HepG2 (cell line): ENCODE data around the gene NPB. TPM values are rescaled to one million over a fixed set of nuclear protein-coding genes. Genes with fewer than 3 reads are reported as not detected.

ENCODE experiments used
- ATAC-seq: fragments of 200-7000 bp; cut with Tn5 transposase; 3 replicates; pipeline ENCODE4 v1.9.1; 2020; ENCODE audit warnings: mild to moderate bottlenecking, moderate library complexity
- BruUV-seq: library from RNA; stranded (reverse); fragments of 400-500 nt; replicated peaks from 2 replicates; lab custom pipeline; 2021; lab: Mats Ljungman, UMichigan
- CTCF ChIA-PET: fragments of 300-600 bp; formaldehyde crosslinking; extraction: SDS; loops from one replicate; lab custom pipeline; 2021; ENCODE audit warnings: low total read pairs, inconsistent platforms, low intra/inter-chr PET ratio; lab: Yijun Ruan, JAX
- POLR2A ChIA-PET: fragments of 350-600 bp; sonication (Branson Sonifier 250); formaldehyde crosslinking; loops from one replicate; lab custom pipeline; 2020; ENCODE audit warnings: antibody characterized with exemption, inconsistent platforms; lab: Yijun Ruan, JAX
- DNase-seq: peaks from one replicate; pipeline ENCODE4 v3.0.0-alpha.2; 2015; ENCODE audit warnings: low spot score
- FAIRE-seq: peaks from 3 replicates; lab custom pipeline; 2011; peaks lifted over from hg19 to GRCh38; lab: Jason Lieb, UNC
- H2AFZ ChIP-seq: one replicate; pipeline ENCODE4 v1.6.1; 2011; ENCODE audit warnings: low read length, inconsistent platforms
- H3K27ac ChIP-seq: fragments of 300-600 bp; 3 replicates; pipeline ENCODE4 v1.8.0; 2011; ENCODE audit warnings: mixed run types, mild to moderate bottlenecking, mixed read lengths, low read length, inconsistent platforms; ENCODE audit not compliant: insufficient read depth; ENCODE audit errors: extremely low read length
- H3K27me3 ChIP-seq, 2 experiments: fragments of 200-600 bp in 1 of 2; 2 replicates in 1 of 2; 3 replicates in 1 of 2; pipeline versions ENCODE4 v1.6.0 to v1.8.0; 2011; ENCODE audit warnings: low read length in 2 of 2, mild to moderate bottlenecking in 2 of 2, moderate library complexity in 2 of 2, inconsistent platforms in 1 of 2; ENCODE audit not compliant: insufficient read depth in 2 of 2, control insufficient read depth in 1 of 2
- H3K36me3 ChIP-seq, 2 experiments: fragments of 200-600 bp in 1 of 2; replicated peaks in 1 of 2; 2 replicates in 1 of 2; 3 replicates in 1 of 2; pipeline versions ENCODE4 v1.5.1 to v1.8.0; 2011; ENCODE audit warnings: low read length in 2 of 2, inconsistent platforms in 1 of 2; ENCODE audit not compliant: insufficient read depth in 2 of 2, control insufficient read depth in 1 of 2
- H3K4me1 ChIP-seq: 2 replicates; pipeline ENCODE4 v1.5.1; 2012; ENCODE audit warnings: low read length, inconsistent platforms; ENCODE audit not compliant: insufficient read depth
- H3K4me2 ChIP-seq: 2 replicates; pipeline ENCODE4 v1.6.0; 2011; ENCODE audit warnings: low read depth, low read length, inconsistent platforms
- H3K4me3 ChIP-seq, 3 experiments: fragments of 200-600 bp in 1 of 3; sonication (generic), shearing (Covaris generic) in 1 of 3; replicated peaks in 1 of 3; 2 replicates each; pipeline ENCODE4 v1.5.1; 2011 to 2016; ENCODE audit warnings: low read length in 3 of 3, inconsistent platforms in 2 of 3, low read depth in 2 of 3, mild to moderate bottlenecking in 2 of 3, control low read depth in 1 of 3, mixed read lengths in 1 of 3; ENCODE audit not compliant: insufficient read depth in 1 of 3
- H3K79me2 ChIP-seq: one replicate; pipeline ENCODE4 v1.6.1; 2011; ENCODE audit warnings: low read length, inconsistent platforms; ENCODE audit not compliant: insufficient read depth
- H3K9ac ChIP-seq: 2 replicates; pipeline ENCODE4 v1.6.0; 2011; ENCODE audit warnings: mild to moderate bottlenecking, low read depth, low read length, inconsistent platforms; ENCODE audit not compliant: insufficient read depth
- H3K9me3 ChIP-seq: 2 replicates; pipeline ENCODE4 v1.5.1; 2012; ENCODE audit warnings: mild to moderate bottlenecking, low read length
- H4K20me1 ChIP-seq: 2 replicates; pipeline ENCODE4 v1.6.0; 2011; ENCODE audit warnings: inconsistent platforms, mild to moderate bottlenecking, low read length, moderate library complexity; ENCODE audit not compliant: insufficient read depth
- AGO1 ChIP-seq: fragments of 200-400 bp; formaldehyde crosslinking; IDR thresholded peaks from 2 replicates; pipeline ENCODE4 v1.6.1; 2017; ENCODE audit warnings: mild to moderate bottlenecking, low read depth, low read length, moderate library complexity; ENCODE audit not compliant: poor library complexity, severe bottlenecking
- AGO2 ChIP-seq: fragments of 200-400 bp; formaldehyde crosslinking; optimal IDR thresholded peaks from 2 replicates; pipeline ENCODE3; 2017; ENCODE audit warnings: mild to moderate bottlenecking, low read depth, low read length, moderate library complexity
- BCLAF1 ChIP-seq: fragments of 450-650 bp; IDR thresholded peaks from 2 replicates; pipeline ENCODE4 v1.6.1; 2017; ENCODE audit warnings: mild to moderate bottlenecking
- CAMTA2 ChIP-seq: sonication (generic); formaldehyde crosslinking; IDR thresholded peaks from 2 replicates; pipeline ENCODE4 v1.4.0; 2020; ENCODE audit warnings: mild to moderate bottlenecking, missing genetic modification reagents, borderline replicate concordance
- EED ChIP-seq: sonication (generic); formaldehyde crosslinking; IDR thresholded peaks from 2 replicates; pipeline ENCODE4 v1.5.0; 2020; ENCODE audit warnings: mild to moderate bottlenecking, missing genetic modification reagents
- GMEB1 ChIP-seq: sonication (generic); formaldehyde crosslinking; IDR thresholded peaks from 2 replicates; pipeline ENCODE4 v1.5.1; 2020; ENCODE audit warnings: missing genetic modification reagents, mild to moderate bottlenecking, borderline replicate concordance
- HOXA5 ChIP-seq: sonication (generic); formaldehyde crosslinking; IDR thresholded peaks from 2 replicates; pipeline ENCODE4 v1.4.0; 2020; ENCODE audit warnings: missing genetic modification reagents
- IRF9 ChIP-seq: sonication (generic); formaldehyde crosslinking; IDR thresholded peaks from 2 replicates; pipeline ENCODE4 v1.8.0; 2022; ENCODE audit warnings: missing genetic modification reagents, mild to moderate bottlenecking, borderline replicate concordance
- JUND ChIP-seq: sonication (generic); formaldehyde crosslinking; IDR thresholded peaks from 2 replicates; pipeline ENCODE4 v1.8.0; 2022; ENCODE audit warnings: mild to moderate bottlenecking, missing genetic modification reagents
- KDM4B ChIP-seq: sonication (generic); formaldehyde crosslinking; IDR thresholded peaks from 2 replicates; pipeline ENCODE4 v1.4.0; 2020; ENCODE audit warnings: missing genetic modification reagents
- KDM5B ChIP-seq: sonication (generic); formaldehyde crosslinking; IDR thresholded peaks from 2 replicates; pipeline ENCODE4 v1.4.0; 2020; ENCODE audit warnings: missing genetic modification reagents, mild to moderate bottlenecking, borderline replicate concordance
- PHB2 ChIP-seq: fragments of 450-650 bp; IDR thresholded peaks from 2 replicates; pipeline ENCODE4 v1.6.1; 2018; ENCODE audit not compliant: partially characterized antibody
- SAP130 ChIP-seq: IDR thresholded peaks from 2 replicates; pipeline ENCODE4 v1.6.1; 2016; ENCODE audit warnings: low read depth
- SOX5 ChIP-seq: IDR thresholded peaks from 2 replicates; pipeline ENCODE4 v1.6.1; 2016; ENCODE audit warnings: borderline replicate concordance
- ZNF430 ChIP-seq: sonication (generic); formaldehyde crosslinking; IDR thresholded peaks from 2 replicates; pipeline ENCODE4 v1.9.0; 2021; ENCODE audit warnings: mild to moderate bottlenecking, missing genetic modification reagents
- ZNF446 ChIP-seq: sonication (generic); formaldehyde crosslinking; IDR thresholded peaks from 2 replicates; pipeline ENCODE4 v1.5.0; 2020; ENCODE audit warnings: mild to moderate bottlenecking, missing genetic modification reagents
- WGBS: methylation state at CpG from one replicate; pipeline ENCODE4 v1.1.6; 2017; ENCODE audit warnings: low lambda C conversion rate; 5-methylcytosine and 5-hydroxymethylcytosine counted together
- in situ Hi-C: cut with HindIII; loops from 2 replicates; pipeline ENCODE4 v1.10.0; 2017; ENCODE audit warnings: low pct_unique_long_range_greater_than_20kb; ENCODE audit not compliant: extremely low pct_ligation_motif_present
- intact Hi-C: fragments of 100-400 bp; cut with micrococcal nuclease; formaldehyde crosslinking; loops from one replicate; pipeline ENCODE4 v1.10.0; 2022; ENCODE audit not compliant: unreplicated experiment
- polyA plus RNA-seq, 8 experiments: library from polyadenylated mRNA; depleted of rRNA in 3 of 8; stranded (reverse) in 7 of 8; unstranded in 1 of 8; fragments of >200 nt; fragmentation: Illumina TruSeq in 4 of 8; extraction: Trizol in 4 of 8; gene quantifications; 2 replicates each; pipeline versions ENCODE4 v1.2.1 to v1.2.3, GENCODE V29; 2011 to 2016; ENCODE audit warnings: low read depth in 4 of 8, missing spikeins in 1 of 8, mixed read lengths in 1 of 8; ENCODE audit not compliant: insufficient read depth in 1 of 8
- total RNA-seq, 5 experiments: library from RNA; depleted of rRNA; stranded (reverse); fragments of >200 nt; fragmentation: Illumina TruSeq; extraction: Trizol; gene quantifications; 2 replicates each; pipeline ENCODE4 v1.2.3, GENCODE V29; 2016; ENCODE audit warnings: low read depth in 1 of 5

NPB gene
- total and polyA plus RNA-seq, 2 of the 13 experiments (the other 11 are each of a cell fraction or from before 2014, with no cell fraction given): 0.11 to 0.93 TPM

- no peak for TF ChIP-seq GMEB1 (CRISPR knock-in tag)
Measured at GRCh38 chr17:81932333-81932983, 30.4 kb downstream of the NPB start (continued).

GRCh38 chr17:81933178-81933699, 31.2 kb downstream of the NPB start:
- H3K4me2 ChIP-seq: no peak overlapping the region
- POLR2A ChIA-PET: interaction anchor here (0.9 to 2.0 kb wide), 8 partner anchors 9 to 104 kb away, joined by 3 to 7 read pairs (median 4); partner anchors contain the start of genes CENPX, DCXR and LRRC45
- intact Hi-C loops (no loop called here), in situ Hi-C loops (no loop called here)
- H3K79me2 ChIP-seq: peaks cover 22% of the 10 kb centered on the region
- CTCF ChIA-PET: no interaction called here
- no TSS peak for BruUV-seq
- no peak overlapping the region for H2AFZ ChIP-seq
- no peaks in the 10 kb centered on the region for H3K9me3 ChIP-seq
- peaks cover 2 to 4% of the 10 kb centered on the region in 2 experiments; a peak in 1 of 5 replicates for H3K27me3 ChIP-seq
- no peak overlapping the region for H3K27ac ChIP-seq
- H3K9ac ChIP-seq: no peak overlapping the region
- FAIRE-seq (no peak), DNase-seq (no peak), ATAC-seq (no peak)
- peaks cover 5% of the 10 kb centered on the region; the same call in 1 of the 2 replicates for H4K20me1 ChIP-seq
- peaks cover 11 to 28% of the 10 kb centered on the region in 2 experiments for H3K36me3 ChIP-seq
- WGBS: 94% methylated on average over 10 of the region's 14 CpGs
- peaks cover 58% of the 10 kb centered on the region for H3K4me1 ChIP-seq
- no peak overlapping the region for H3K4me3 ChIP-seq
- TF ChIP-seq CAMTA2 (CRISPR knock-in tag) (no peak), PHB2 (no peak), JUND (CRISPR knock-in tag) (no peak), SOX5 (no peak), AGO2 (peak; percentile 69), KDM4B (CRISPR knock-in tag) (no peak), HOXA5 (CRISPR knock-in tag) (no peak), ZNF430 (CRISPR knock-in tag) (0 out of 2 replicates have a peak, but pooled peaks have one; percentile 47), AGO1 (peak; percentile 90), EED (CRISPR knock-in tag) (0 out of 2 replicates have a peak, but pooled peaks have one; percentile 25), ZNF446 (CRISPR knock-in tag) (no peak), SAP130 (CRISPR knock-in tag) (0 out of 2 replicates have a peak, but pooled peaks have one; percentile 1), KDM5B (CRISPR knock-in tag) (no peak), IRF9 (CRISPR knock-in tag) (no peak), BCLAF1 (no peak)
